GM12878 (cell line): ENCODE measurements around the gene XPNPEP2. TPM values are rescaled to one million over a fixed set of nuclear protein-coding genes. Genes with fewer than 3 reads are reported as not detected.

Source experiments
- ATAC-seq: fragments of 200-7000 bp; cut with Tn5 transposase; 3 replicates; pipeline ENCODE4 v1.9.1; 2020; ENCODE audit warnings: mild to moderate bottlenecking, moderate library complexity
- BruUV-seq: library from RNA; stranded (reverse); fragments of 400-500 nt; replicated peaks from 2 replicates; lab custom pipeline; 2021; lab: Mats Ljungman, UMichigan
- CTCF ChIA-PET: fragments of 300-600 bp; sonication (Branson Sonifier 250); formaldehyde crosslinking; extraction: SDS; loops from one replicate; lab custom pipeline; 2021; ENCODE audit warnings: inconsistent platforms; lab: Yijun Ruan, JAX
- POLR2A ChIA-PET: fragments of 350-600 bp; formaldehyde crosslinking; extraction: SDS; loops from one replicate; lab custom pipeline; 2021; ENCODE audit warnings: inconsistent platforms; lab: Charles Lee
- RAD21 ChIA-PET: fragments of 300-600 bp; sonication (Branson Sonifier 250); formaldehyde crosslinking; loops from one replicate; lab custom pipeline; 2023; ENCODE audit warnings: antibody characterized with exemption; ENCODE audit not compliant: unreplicated experiment; lab: Charles Lee
- SMC1A ChIA-PET: fragments of 300-600 bp; sonication (Branson Sonifier 250); formaldehyde crosslinking; loops from one replicate; lab custom pipeline; 2023; ENCODE audit not compliant: unreplicated experiment, uncharacterized antibody; lab: Charles Lee
- DNase-seq: peaks from one replicate; pipeline ENCODE4 v3.0.0-alpha.2; 2011; ENCODE audit warnings: low read depth, low spot score
- FAIRE-seq: peaks from 3 replicates; lab custom pipeline; 2011; peaks lifted over from hg19 to GRCh38; lab: Jason Lieb, UNC
- H2AFZ ChIP-seq: 2 replicates; pipeline ENCODE4 v1.6.0; 2011; ENCODE audit warnings: low read depth, low read length, control low read depth; ENCODE audit not compliant: control insufficient read depth
- H3K27ac ChIP-seq: 2 replicates; pipeline ENCODE4 v1.5.1; 2011; ENCODE audit warnings: control low read depth; ENCODE audit not compliant: control insufficient read depth, insufficient read depth
- H3K27me3 ChIP-seq, 2 experiments: replicated peaks in 1 of 2; 2 replicates each; pipeline versions ENCODE4 v1.6.0 to v1.6.1; 2011; ENCODE audit warnings: low read length in 1 of 2; ENCODE audit not compliant: control insufficient read depth in 2 of 2, insufficient read depth in 2 of 2
- H3K36me3 ChIP-seq, 2 experiments: 2 replicates each; pipeline ENCODE4 v1.5.1; 2011; ENCODE audit warnings: low read length in 1 of 2; ENCODE audit not compliant: control insufficient read depth in 2 of 2, insufficient read depth in 2 of 2
- H3K4me1 ChIP-seq: 2 replicates; pipeline ENCODE4 v1.6.1; 2011; ENCODE audit warnings: mild to moderate bottlenecking, low read length, moderate library complexity, mixed read lengths; ENCODE audit not compliant: control insufficient read depth, insufficient read depth
- H3K4me2 ChIP-seq: 2 replicates; pipeline ENCODE4 v1.6.0; 2011; ENCODE audit warnings: control low read depth; ENCODE audit not compliant: control insufficient read depth, insufficient read depth
- H3K4me3 ChIP-seq: fragments of 200-600 bp; sonication (generic); 2 replicates; pipeline ENCODE4 v1.5.1; 2016
- H3K79me2 ChIP-seq: 2 replicates; pipeline ENCODE4 v1.6.0; 2011; ENCODE audit warnings: low read length; ENCODE audit not compliant: control insufficient read depth, insufficient read depth
- H3K9ac ChIP-seq: 2 replicates; pipeline ENCODE4 v1.8.0; 2011; ENCODE audit warnings: low read length, control low read depth, mixed read lengths; ENCODE audit not compliant: control insufficient read depth, insufficient read depth
- H3K9me3 ChIP-seq: replicated peaks from 3 replicates; pipeline ENCODE4 v1.5.1; 2011; ENCODE audit warnings: mild to moderate bottlenecking, low read length; ENCODE audit not compliant: control insufficient read depth, insufficient read depth
- H4K20me1 ChIP-seq: 2 replicates; pipeline ENCODE4 v1.6.0; 2011; ENCODE audit not compliant: control insufficient read depth, insufficient read depth
- BCL3 ChIP-seq: IDR thresholded peaks from 2 replicates; pipeline ENCODE4 v1.6.1; 2011; ENCODE audit warnings: borderline replicate concordance, low read depth, mild to moderate bottlenecking, moderate library complexity, low read length; ENCODE audit not compliant: insufficient read depth, poor library complexity, severe bottlenecking
- BMI1 ChIP-seq: fragments of 450-650 bp; IDR thresholded peaks from 2 replicates; pipeline ENCODE4 v1.6.1; 2016; ENCODE audit warnings: mild to moderate bottlenecking, moderate library complexity, borderline replicate concordance
- CTCF ChIP-seq, 3 experiments: IDR thresholded peaks in 2 of 3; conservative IDR thresholded peaks in 1 of 3; 2 replicates each; pipeline ENCODE4 v1.5.1; 2011; ENCODE audit warnings: low read depth in 3 of 3, low read length in 3 of 3, mild to moderate bottlenecking in 3 of 3, control low read depth in 2 of 3, moderate library complexity in 2 of 3, inconsistent platforms in 1 of 3, mixed read lengths in 1 of 3; ENCODE audit not compliant: control insufficient read depth in 2 of 3, insufficient read depth in 1 of 3; ENCODE audit errors: extremely low read depth in 1 of 3
- FOXK2 ChIP-seq: fragments of 450-650 bp; IDR thresholded peaks from 2 replicates; pipeline ENCODE4 v1.6.1; 2017; ENCODE audit warnings: mild to moderate bottlenecking, moderate library complexity
- MEF2B ChIP-seq: fragments of 450-650 bp; IDR thresholded peaks from 2 replicates; pipeline ENCODE4 v1.6.1; 2018; ENCODE audit warnings: mild to moderate bottlenecking, moderate library complexity; ENCODE audit not compliant: partially characterized antibody, poor library complexity, severe bottlenecking
- NR2F1 ChIP-seq: fragments of 450-650 bp; conservative IDR thresholded peaks from 2 replicates; pipeline ENCODE4 v1.6.1; 2017; ENCODE audit warnings: mild to moderate bottlenecking
- RAD21 ChIP-seq: IDR thresholded peaks from 2 replicates; pipeline ENCODE4 v1.6.1; 2011; ENCODE audit warnings: mild to moderate bottlenecking, low read depth, low read length, moderate library complexity; ENCODE audit not compliant: insufficient read depth
- SMAD1 ChIP-seq: fragments of 450-650 bp; IDR thresholded peaks from 2 replicates; pipeline ENCODE4 v1.6.1; 2018; ENCODE audit warnings: mild to moderate bottlenecking, low read depth; ENCODE audit not compliant: partially characterized antibody
- SREBF1 ChIP-seq: IDR thresholded peaks from 2 replicates; pipeline ENCODE4 v1.6.1; 2012; ENCODE audit warnings: mild to moderate bottlenecking, low read length
- SUPT20H ChIP-seq: IDR thresholded peaks from 2 replicates; pipeline ENCODE4 v1.6.1; 2011; ENCODE audit warnings: low read depth, mild to moderate bottlenecking, low read length, moderate library complexity, borderline replicate concordance; ENCODE audit not compliant: control insufficient read depth
- TCF3 ChIP-seq: IDR thresholded peaks from 2 replicates; pipeline ENCODE4 v1.6.1; 2012; ENCODE audit warnings: low read depth, mild to moderate bottlenecking, low read length, borderline replicate concordance; ENCODE audit not compliant: insufficient read depth
- YY1 ChIP-seq: IDR thresholded peaks from 2 replicates; pipeline ENCODE4 v1.6.1; 2011; ENCODE audit warnings: low read depth, mild to moderate bottlenecking, low read length
- ZBED1 ChIP-seq: IDR thresholded peaks from 2 replicates; pipeline ENCODE4 v1.6.1; 2016; ENCODE audit warnings: borderline replicate concordance
- WGBS: methylation state at CpG from one replicate; pipeline ENCODE4 v1.1.6; 2016; ENCODE audit warnings: low lambda C conversion rate; ENCODE audit not compliant: insufficient replicate concordance, insufficient coverage; ENCODE audit errors: missing lambda C conversion rate; 5-methylcytosine and 5-hydroxymethylcytosine counted together
- in situ Hi-C: fragments of 300-500 bp; cut with MboI; formaldehyde crosslinking; loops from 9 replicates; pipeline ENCODE4 v1.14.3; 2018; ENCODE audit warnings: mixed read lengths
- intact Hi-C: fragments of 100-400 bp; cut with micrococcal nuclease; formaldehyde crosslinking; loops from one replicate; pipeline ENCODE4 v1.14.2; 2022; ENCODE audit not compliant: unreplicated experiment
- polyA plus RNA-seq, 11 experiments: library from polyadenylated mRNA; depleted of rRNA in 4 of 11; unstranded in 6 of 11; stranded (reverse) in 5 of 11; fragments of >200 nt; fragmentation: Nextera tagmentation in 4 of 11; fragmentation: Illumina TruSeq in 1 of 11; extraction: Ambion mirVana in 4 of 11; extraction: Trizol in 1 of 11; gene quantifications; 1 replicate in 1 of 11; 2 replicates in 10 of 11; pipeline versions ENCODE4 v1.2.1 to v1.2.3, GENCODE V29; 2011 to 2016; ENCODE audit warnings: inconsistent platforms in 2 of 11, missing spikeins in 2 of 11, low read depth in 1 of 11
- total RNA-seq, 4 experiments: library from RNA; depleted of rRNA in 3 of 4; stranded (reverse); fragments of >200 nt in 3 of 4; fragmentation: Illumina TruSeq in 1 of 4; extraction: Trizol in 1 of 4; gene quantifications; 2 replicates each; pipeline versions ENCODE4 v1.2.1 to v1.2.3, GENCODE V29; 2013 to 2021
- TF ChIP-seq, protein P1 (sequence below): fragments of 450-650 bp; IDR thresholded peaks from 2 replicates; pipeline ENCODE4 v1.6.1; 2017; ENCODE audit warnings: mild to moderate bottlenecking, moderate library complexity

Gene XPNPEP2
- total and polyA plus RNA-seq, 10 of the 15 experiments (the other 5 are each of a cell fraction or from before 2014, with no cell fraction given), result 0.04 to 0.37 (median 0.15) TPM

DNA sequence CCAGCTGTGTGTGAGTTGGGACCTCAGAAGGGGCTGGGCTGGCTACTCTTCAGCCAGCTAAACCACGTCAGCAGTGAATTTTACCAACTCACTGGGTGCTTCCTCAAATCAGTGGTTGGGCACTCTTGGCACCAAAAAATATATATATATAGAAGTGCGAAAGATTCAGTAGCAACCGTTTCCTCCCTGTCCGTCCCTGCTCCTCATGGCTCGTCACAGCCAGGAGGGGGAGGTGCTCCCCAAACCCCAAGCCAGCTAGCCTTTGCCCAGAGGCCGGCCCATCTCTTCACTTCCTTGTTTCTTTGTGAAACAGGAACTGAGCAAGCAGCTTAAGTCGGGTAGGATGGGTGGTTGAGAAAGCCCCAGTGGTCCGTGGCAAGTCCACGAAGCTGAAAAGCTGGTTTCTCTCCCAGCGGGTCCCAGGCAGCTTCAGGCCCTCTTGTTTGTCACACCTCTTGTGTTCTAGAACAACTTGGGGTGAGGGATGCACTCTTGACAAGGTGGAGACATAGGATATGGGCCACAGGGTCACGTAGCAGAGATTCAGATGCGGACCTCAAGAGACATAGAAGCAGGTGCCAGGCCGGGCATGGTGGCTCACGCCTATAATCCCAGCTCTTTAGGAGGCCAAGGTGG lies 34.1 kb downstream of the XPNPEP2 start:
- H3K4me2 ChIP-seq, result peak overlapping the region; percentile 9; the same call in 1 of the 2 replicates
- intact Hi-C loops, result loop anchor here (10.0 kb wide), 1 partner anchor 402 kb away; the partner anchor contains the start of gene RAB33A
- CTCF ChIA-PET, result interaction anchor here (0.7 to 8.5 kb wide), 12 partner anchors 9 to 403 kb away, joined by 3 to 66 read pairs (median 4); partner anchors contain the start of genes SASH3 and UTP14A
- no peak overlapping the region for H3K4me3 ChIP-seq
- FAIRE-seq, result peak; percentile 85
- 6% methylated on average over 14 of the region's 14 CpGs for WGBS
- SMC1A ChIA-PET, result interaction anchor here (0.7 to 9.2 kb wide), 9 partner anchors 9 to 66 kb away, joined by 3 to 165 read pairs (median 4); partner anchors contain the start of gene SASH3
- peak; percentile 91 for DNase-seq
- no peaks in the 10 kb centered on the region for H3K9me3 ChIP-seq
- RAD21 ChIA-PET, result interaction anchor here (1.3 to 10.0 kb wide), 10 partner anchors 9 to 311 kb away, joined by 3 to 166 read pairs (median 8); partner anchors contain the start of gene SASH3
- no peak overlapping the region for H2AFZ ChIP-seq
- in situ Hi-C loops, result no loop called here
- H4K20me1 ChIP-seq, result no peaks in the 10 kb centered on the region
- H3K36me3 ChIP-seq, result no peaks in the 10 kb centered on the region
- peaks cover 4% of the 10 kb centered on the region for H3K79me2 ChIP-seq
- no TSS peak for BruUV-seq
- POLR2A ChIA-PET, result interaction anchor here (0.7 to 10.1 kb wide), 6 partner anchors 10 to 312 kb away, joined by 3 to 169 read pairs (median 4); partner anchors contain the start of gene SASH3
- peak overlapping the region; percentile 86 for H3K27ac ChIP-seq
- peaks cover 70% of the 10 kb centered on the region for H3K4me1 ChIP-seq
- ATAC-seq, result peak; percentile 84
- H3K9ac ChIP-seq, result peak overlapping the region; percentile 24; the same call in 1 of the 2 replicates
- H3K27me3 ChIP-seq, result no peaks in the 10 kb centered on the region
- TF ChIP-seq RAD21 (peak; percentile 20; the same call in 1 of the 2 replicates), FOXK2 (no peak), SREBF1 (0 out of 2 replicates have a peak, but pooled peaks have one; percentile 29), BCL3 (peak; percentile 21), SUPT20H (no peak), TCF3 (peak; percentile 41; the same call in 1 of the 2 replicates), MEF2B (peak; percentile 68), CTCF (IDR thresholded peaks at IDR 0.05 in 2 of 3, conservative IDR thresholded peaks at IDR 0.05 in 1 of 3; ENCODE audit: control insufficient read depth in 2 of 3, extremely low read depth in 1 of 3, insufficient read depth in 1 of 3, low read depth in 3 of 3, low read length in 3 of 3) (peak in 1 of 3 experiments; percentile 34; a peak in 1 of 6 replicates), BMI1 (no peak), NR2F1 (0 out of 2 replicates have a peak, but pooled peaks have one; percentile 36), YY1 (peak; percentile 32; the same call in 1 of the 2 replicates), ZBED1 (no peak), SMAD1 (peak; percentile 63)
- TF ChIP-seq, protein P1, sequence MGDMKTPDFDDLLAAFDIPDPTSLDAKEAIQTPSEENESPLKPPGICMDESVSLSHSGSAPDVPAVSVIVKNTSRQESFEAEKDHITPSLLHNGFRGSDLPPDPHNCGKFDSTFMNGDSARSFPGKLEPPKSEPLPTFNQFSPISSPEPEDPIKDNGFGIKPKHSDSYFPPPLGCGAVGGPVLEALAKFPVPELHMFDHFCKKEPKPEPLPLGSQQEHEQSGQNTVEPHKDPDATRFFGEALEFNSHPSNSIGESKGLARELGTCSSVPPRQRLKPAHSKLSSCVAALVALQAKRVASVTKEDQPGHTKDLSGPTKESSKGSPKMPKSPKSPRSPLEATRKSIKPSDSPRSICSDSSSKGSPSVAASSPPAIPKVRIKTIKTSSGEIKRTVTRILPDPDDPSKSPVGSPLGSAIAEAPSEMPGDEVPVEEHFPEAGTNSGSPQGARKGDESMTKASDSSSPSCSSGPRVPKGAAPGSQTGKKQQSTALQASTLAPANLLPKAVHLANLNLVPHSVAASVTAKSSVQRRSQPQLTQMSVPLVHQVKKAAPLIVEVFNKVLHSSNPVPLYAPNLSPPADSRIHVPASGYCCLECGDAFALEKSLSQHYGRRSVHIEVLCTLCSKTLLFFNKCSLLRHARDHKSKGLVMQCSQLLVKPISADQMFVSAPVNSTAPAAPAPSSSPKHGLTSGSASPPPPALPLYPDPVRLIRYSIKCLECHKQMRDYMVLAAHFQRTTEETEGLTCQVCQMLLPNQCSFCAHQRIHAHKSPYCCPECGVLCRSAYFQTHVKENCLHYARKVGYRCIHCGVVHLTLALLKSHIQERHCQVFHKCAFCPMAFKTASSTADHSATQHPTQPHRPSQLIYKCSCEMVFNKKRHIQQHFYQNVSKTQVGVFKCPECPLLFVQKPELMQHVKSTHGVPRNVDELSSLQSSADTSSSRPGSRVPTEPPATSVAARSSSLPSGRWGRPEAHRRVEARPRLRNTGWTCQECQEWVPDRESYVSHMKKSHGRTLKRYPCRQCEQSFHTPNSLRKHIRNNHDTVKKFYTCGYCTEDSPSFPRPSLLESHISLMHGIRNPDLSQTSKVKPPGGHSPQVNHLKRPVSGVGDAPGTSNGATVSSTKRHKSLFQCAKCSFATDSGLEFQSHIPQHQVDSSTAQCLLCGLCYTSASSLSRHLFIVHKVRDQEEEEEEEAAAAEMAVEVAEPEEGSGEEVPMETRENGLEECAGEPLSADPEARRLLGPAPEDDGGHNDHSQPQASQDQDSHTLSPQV, result peak; percentile 31; the same call in 1 of the 2 replicates
